IMR-90 (cell line): Measurements from ENCODE around the gene CDKN2D. TPM values are rescaled to one million over a fixed set of nuclear protein-coding genes. Genes with fewer than 3 reads are reported as not detected.
A peak's percentile ranks its signal among the peaks of the same experiment; 100 is the strongest.

ENCODE experiments used
- ATAC-seq: fragments of 200-7000 bp; cut with Tn5 transposase; 2 replicates; pipeline ENCODE4 v1.9.1; 2020; ENCODE audit warnings: low read depth, mild to moderate bottlenecking, moderate library complexity
- BruUV-seq: library from RNA; stranded (reverse); fragments of 400-500 nt; replicated peaks from 2 replicates; lab custom pipeline; 2021; lab: Mats Ljungman, UMichigan
- CTCF ChIA-PET: fragments of 300-600 bp; formaldehyde crosslinking; extraction: SDS; loops from one replicate; lab custom pipeline; 2021; ENCODE audit warnings: antibody characterized with exemption; lab: Yijun Ruan, JAX
- POLR2A ChIA-PET: fragments of 300-600 bp; sonication (Branson Sonifier 250); formaldehyde crosslinking; loops from one replicate; lab custom pipeline; 2022; ENCODE audit warnings: antibody characterized with exemption; ENCODE audit not compliant: unreplicated experiment; lab: Charles Lee
- DNase-seq: peaks from one replicate; pipeline ENCODE4 v3.0.0; 2013
- H2AFZ ChIP-seq: replicated peaks from 2 replicates; pipeline ENCODE3; 2013; ENCODE audit warnings: low read length, mild to moderate bottlenecking; ENCODE audit not compliant: poor library complexity
- H2AK5ac ChIP-seq: 2 replicates; pipeline ENCODE4 v1.6.1; 2013; ENCODE audit warnings: low read depth, low read length, inconsistent platforms
- H2AK9ac ChIP-seq: replicated peaks from 2 replicates; pipeline ENCODE3; 2013; ENCODE audit warnings: mild to moderate bottlenecking, low read depth, low read length, moderate library complexity; ENCODE audit not compliant: poor library complexity
- H2BK120ac ChIP-seq: 2 replicates; pipeline ENCODE4 v1.6.1; 2013; ENCODE audit warnings: low read depth, low read length, inconsistent platforms
- H2BK15ac ChIP-seq: 3 replicates; pipeline ENCODE4 v1.6.1; 2013; ENCODE audit warnings: low read depth, low read length, inconsistent platforms
- H2BK20ac ChIP-seq: 2 replicates; pipeline ENCODE4 v1.6.1; 2013; ENCODE audit warnings: low read depth, mild to moderate bottlenecking, inconsistent platforms, low read length, moderate library complexity
- H2BK5ac ChIP-seq: 2 replicates; pipeline ENCODE4 v1.6.1; 2013; ENCODE audit warnings: mild to moderate bottlenecking, low read depth, low read length, inconsistent platforms; ENCODE audit not compliant: poor library complexity, severe bottlenecking
- H3K14ac ChIP-seq: replicated peaks from 2 replicates; pipeline ENCODE4 v1.6.1; 2013; ENCODE audit warnings: low read depth, low read length, inconsistent platforms
- H3K18ac ChIP-seq: 2 replicates; pipeline ENCODE4 v1.6.1; 2013; ENCODE audit warnings: low read depth, low read length, control low read depth
- H3K23ac ChIP-seq: 2 replicates; pipeline ENCODE4 v1.6.1; 2013; ENCODE audit warnings: low read depth, low read length, inconsistent platforms
- H3K27ac ChIP-seq: 2 replicates; pipeline ENCODE4 v1.5.1; 2013; ENCODE audit warnings: mild to moderate bottlenecking, control low read depth, low read length; ENCODE audit not compliant: insufficient read depth
- H3K27me3 ChIP-seq: 2 replicates; pipeline ENCODE4 v1.6.1; 2013; ENCODE audit warnings: low read length; ENCODE audit not compliant: control insufficient read depth, insufficient read depth
- H3K36me3 ChIP-seq: 2 replicates; pipeline ENCODE4 v1.6.1; 2013; ENCODE audit warnings: low read length, mixed read lengths; ENCODE audit not compliant: control insufficient read depth, insufficient read depth
- H3K4ac ChIP-seq: 2 replicates; pipeline ENCODE4 v1.6.1; 2013; ENCODE audit warnings: low read depth, low read length, inconsistent platforms
- H3K4me1 ChIP-seq: 2 replicates; pipeline ENCODE4 v1.6.1; 2013; ENCODE audit warnings: low read length, mixed read lengths; ENCODE audit not compliant: control insufficient read depth, insufficient read depth
- H3K4me2 ChIP-seq: 2 replicates; pipeline ENCODE4 v1.6.1; 2013; ENCODE audit warnings: low read depth, mild to moderate bottlenecking, control low read depth, low read length, moderate library complexity
- H3K4me3 ChIP-seq: 2 replicates; pipeline ENCODE4 v1.5.1; 2013; ENCODE audit warnings: low read depth, mild to moderate bottlenecking, control low read depth, low read length, moderate library complexity; ENCODE audit not compliant: insufficient read depth
- H3K56ac ChIP-seq: 2 replicates; pipeline ENCODE4 v1.6.1; 2013; ENCODE audit warnings: low read length, inconsistent platforms; ENCODE audit not compliant: insufficient read depth; ENCODE audit errors: extremely low read depth
- H3K79me1 ChIP-seq, 2 experiments: 2 replicates each; pipeline ENCODE4 v1.6.1; 2013; ENCODE audit warnings: low read length in 2 of 2, inconsistent platforms in 1 of 2, low read depth in 1 of 2
- H3K9ac ChIP-seq: 2 replicates; pipeline ENCODE4 v1.6.1; 2013; ENCODE audit warnings: low read depth, low read length, control low read depth
- H3K9me1 ChIP-seq: 2 replicates; pipeline ENCODE4 v1.6.1; 2013; ENCODE audit warnings: low read length, inconsistent platforms; ENCODE audit not compliant: insufficient read depth
- H3K9me3 ChIP-seq: 2 replicates; pipeline ENCODE4 v1.6.1; 2013; ENCODE audit warnings: low read length; ENCODE audit not compliant: control insufficient read depth, insufficient read depth
- H4K20me1 ChIP-seq: 2 replicates; pipeline ENCODE4 v1.6.1; 2013; ENCODE audit warnings: low read length, inconsistent platforms; ENCODE audit not compliant: insufficient read depth
- H4K5ac ChIP-seq: 2 replicates; pipeline ENCODE4 v1.6.1; 2013; ENCODE audit warnings: mild to moderate bottlenecking, low read depth, low read length, control low read depth
- H4K8ac ChIP-seq, 2 experiments: 2 replicates each; pipeline ENCODE4 v1.6.1; 2013; ENCODE audit warnings: low read depth in 2 of 2, low read length in 2 of 2, control low read depth in 1 of 2, inconsistent platforms in 1 of 2
- H4K91ac ChIP-seq: 2 replicates; pipeline ENCODE4 v1.6.1; 2013; ENCODE audit warnings: low read depth, low read length, inconsistent platforms; ENCODE audit not compliant: insufficient read depth
- BHLHE40 ChIP-seq: fragments of 150-350 bp; IDR thresholded peaks from 2 replicates; pipeline ENCODE4 v1.6.1; 2016; ENCODE audit warnings: mild to moderate bottlenecking, low read depth, low read length
- CEBPB ChIP-seq: IDR thresholded peaks from 2 replicates; pipeline ENCODE4 v1.6.1; 2012; ENCODE audit warnings: low read depth, low read length, improper control_type of control experiment
- CHD1 ChIP-seq: IDR thresholded peaks from 2 replicates; pipeline ENCODE4 v1.6.1; 2012; ENCODE audit warnings: low read depth, low read length, improper control_type of control experiment
- FOS ChIP-seq: fragments of 150-350 bp; IDR thresholded peaks from 2 replicates; pipeline ENCODE4 v1.6.1; 2016; ENCODE audit warnings: low read depth, low read length
- MAFK ChIP-seq: IDR thresholded peaks from 2 replicates; pipeline ENCODE4 v1.6.1; 2012; ENCODE audit warnings: low read depth, low read length, improper control_type of control experiment
- MAZ ChIP-seq: IDR thresholded peaks from 2 replicates; pipeline ENCODE4 v1.6.1; 2012; ENCODE audit warnings: low read depth, mild to moderate bottlenecking, low read length, improper control_type of control experiment, moderate library complexity, borderline replicate concordance
- MXI1 ChIP-seq: IDR thresholded peaks from 2 replicates; pipeline ENCODE4 v1.6.1; 2012; ENCODE audit warnings: low read depth, mild to moderate bottlenecking, low read length, moderate library complexity, borderline replicate concordance
- NFE2L2 ChIP-seq: fragments of 150-350 bp; IDR thresholded peaks from 2 replicates; pipeline ENCODE4 v1.6.1; 2016; ENCODE audit warnings: low read depth, mild to moderate bottlenecking, low read length
- POLR2A ChIP-seq: IDR thresholded peaks from 2 replicates; pipeline ENCODE4 v1.6.1; 2012; ENCODE audit warnings: mild to moderate bottlenecking, low read depth, low read length
- RAD21 ChIP-seq: IDR thresholded peaks from 2 replicates; pipeline ENCODE4 v1.6.1; 2012; ENCODE audit warnings: low read length, improper control_type of control experiment
- RCOR1 ChIP-seq: IDR thresholded peaks from 2 replicates; pipeline ENCODE4 v1.6.1; 2012; ENCODE audit warnings: mild to moderate bottlenecking, low read length, improper control_type of control experiment; ENCODE audit not compliant: insufficient replicate concordance
- RFX5 ChIP-seq: IDR thresholded peaks from 2 replicates; pipeline ENCODE4 v1.8.0; 2012; ENCODE audit warnings: low read depth, mild to moderate bottlenecking, low read length, moderate library complexity
- SMC3 ChIP-seq: fragments of 150-350 bp; IDR thresholded peaks from 2 replicates; pipeline ENCODE4 v1.6.1; 2016; ENCODE audit warnings: low read depth, mild to moderate bottlenecking, antibody characterized with exemption, low read length, moderate library complexity
- WGBS, 2 experiments: methylation state at CpG; one replicate each; pipeline versions ENCODE4 v1.1.5 to v1.1.7; 2013; ENCODE audit warnings: missing lambda C conversion rate in 2 of 2; ENCODE audit not compliant: insufficient read length in 1 of 2; ENCODE audit errors: extremely low coverage in 2 of 2; 5-methylcytosine and 5-hydroxymethylcytosine counted together
- dilution Hi-C: fragments of 300-500 bp; cut with HindIII; formaldehyde crosslinking; loops from one replicate; pipeline ENCODE4 v1.14.3; 2018; ENCODE audit warnings: low sequenced_read_pairs; ENCODE audit not compliant: unreplicated experiment
- in situ Hi-C: fragments of 300-500 bp; cut with MboI; formaldehyde crosslinking; loops from 3 replicates; pipeline ENCODE4 v1.14.3; 2019; ENCODE audit warnings: low sequenced_read_pairs, inconsistent platforms, mixed read lengths
- intact Hi-C: fragments of 100-400 bp; cut with micrococcal nuclease; formaldehyde crosslinking; loops from 2 replicates; pipeline ENCODE4 v1.10.0; 2022
- polyA plus RNA-seq, 3 experiments: library from polyadenylated mRNA; depleted of rRNA; stranded (reverse); fragments of >200 nt; gene quantifications; 2 replicates each; pipeline ENCODE4 v1.2.3, GENCODE V29; 2012; ENCODE audit warnings: low replicate concordance in 1 of 3
- total RNA-seq: library from RNA; depleted of rRNA; stranded (reverse); fragments of >200 nt; gene quantifications from 2 replicates; pipeline ENCODE4 v1.2.3, GENCODE V29; 2012
- TF ChIP-seq, protein P1 (sequence below): conservative IDR thresholded peaks from 2 replicates; pipeline ENCODE4 v1.5.1; 2012; ENCODE audit warnings: mild to moderate bottlenecking, low read depth, low read length, improper control_type of control experiment
- TF ChIP-seq, protein P2 (sequence below): fragments of 150-350 bp; IDR thresholded peaks from 2 replicates; pipeline ENCODE4 v1.6.1; 2017; ENCODE audit warnings: mild to moderate bottlenecking, antibody characterized with exemption, low read length, low read depth
- TF ChIP-seq, protein P3 (sequence below): fragments of 150-350 bp; IDR thresholded peaks from 2 replicates; pipeline ENCODE4 v1.6.1; 2016; ENCODE audit warnings: low read depth, mild to moderate bottlenecking, low read length, moderate library complexity, borderline replicate concordance

CDKN2D gene
- total and polyA plus RNA-seq, 2 of the 4 experiments (the other 2 are of a cell fraction), result 3.6 to 8.5 TPM

DNA sequence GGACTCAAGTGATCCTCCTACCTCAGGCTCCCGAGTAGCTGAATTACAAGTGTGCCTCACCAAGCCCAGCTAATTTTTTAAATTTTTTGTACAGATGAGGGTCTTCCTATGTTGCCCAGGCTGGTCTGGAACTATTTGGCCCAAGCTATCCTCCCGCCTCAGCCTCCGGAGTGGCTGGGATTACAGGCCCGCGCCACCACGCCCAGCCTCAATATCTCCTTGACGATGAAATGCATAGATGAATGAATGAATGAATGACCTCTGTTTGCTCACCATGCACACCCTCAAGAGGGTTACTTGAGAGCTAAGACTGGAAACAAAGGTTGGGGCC lies 33.2 kb upstream of the CDKN2D start:
- no peak overlapping the region for H3K27ac ChIP-seq
- no peak overlapping the region for H4K5ac ChIP-seq
- H3K4me1 ChIP-seq, result peaks cover 10% of the 10 kb centered on the region
- H3K9ac ChIP-seq, result no peak overlapping the region
- no peak overlapping the region for H2BK120ac ChIP-seq
- H3K36me3 ChIP-seq, result peaks cover 1% of the 10 kb centered on the region; the same call in 1 of the 2 replicates
- in situ Hi-C loops, result no loop called here
- H4K8ac ChIP-seq, result peak overlapping the region in 1 of 2 experiments; percentile 22; a peak in 1 of 4 replicates
- H3K4ac ChIP-seq, result no peak overlapping the region
- no peak overlapping the region for H2BK5ac ChIP-seq
- peaks cover 12 to 41% of the 10 kb centered on the region in 2 experiments; a peak in 3 of 4 replicates for H3K79me1 ChIP-seq
- peaks cover 10% of the 10 kb centered on the region for H4K20me1 ChIP-seq
- H3K56ac ChIP-seq, result no peak overlapping the region
- BruUV-seq, result no TSS peak
- peaks cover 9% of the 10 kb centered on the region for H3K27me3 ChIP-seq
- H3K14ac ChIP-seq, result no peak overlapping the region
- H2BK20ac ChIP-seq, result no peak overlapping the region
- TF ChIP-seq, protein P1, sequence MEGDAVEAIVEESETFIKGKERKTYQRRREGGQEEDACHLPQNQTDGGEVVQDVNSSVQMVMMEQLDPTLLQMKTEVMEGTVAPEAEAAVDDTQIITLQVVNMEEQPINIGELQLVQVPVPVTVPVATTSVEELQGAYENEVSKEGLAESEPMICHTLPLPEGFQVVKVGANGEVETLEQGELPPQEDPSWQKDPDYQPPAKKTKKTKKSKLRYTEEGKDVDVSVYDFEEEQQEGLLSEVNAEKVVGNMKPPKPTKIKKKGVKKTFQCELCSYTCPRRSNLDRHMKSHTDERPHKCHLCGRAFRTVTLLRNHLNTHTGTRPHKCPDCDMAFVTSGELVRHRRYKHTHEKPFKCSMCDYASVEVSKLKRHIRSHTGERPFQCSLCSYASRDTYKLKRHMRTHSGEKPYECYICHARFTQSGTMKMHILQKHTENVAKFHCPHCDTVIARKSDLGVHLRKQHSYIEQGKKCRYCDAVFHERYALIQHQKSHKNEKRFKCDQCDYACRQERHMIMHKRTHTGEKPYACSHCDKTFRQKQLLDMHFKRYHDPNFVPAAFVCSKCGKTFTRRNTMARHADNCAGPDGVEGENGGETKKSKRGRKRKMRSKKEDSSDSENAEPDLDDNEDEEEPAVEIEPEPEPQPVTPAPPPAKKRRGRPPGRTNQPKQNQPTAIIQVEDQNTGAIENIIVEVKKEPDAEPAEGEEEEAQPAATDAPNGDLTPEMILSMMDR, result no peak
- TF ChIP-seq CHD1 (no peak), FOS (no peak), POLR2A (no peak), BHLHE40 (no peak), CEBPB (no peak), MXI1 (no peak), RFX5 (no peak), NFE2L2 (no peak), SMC3 (no peak), RCOR1 (no peak), RAD21 (no peak), MAZ (no peak), MAFK (no peak)
- TF ChIP-seq, protein P2, sequence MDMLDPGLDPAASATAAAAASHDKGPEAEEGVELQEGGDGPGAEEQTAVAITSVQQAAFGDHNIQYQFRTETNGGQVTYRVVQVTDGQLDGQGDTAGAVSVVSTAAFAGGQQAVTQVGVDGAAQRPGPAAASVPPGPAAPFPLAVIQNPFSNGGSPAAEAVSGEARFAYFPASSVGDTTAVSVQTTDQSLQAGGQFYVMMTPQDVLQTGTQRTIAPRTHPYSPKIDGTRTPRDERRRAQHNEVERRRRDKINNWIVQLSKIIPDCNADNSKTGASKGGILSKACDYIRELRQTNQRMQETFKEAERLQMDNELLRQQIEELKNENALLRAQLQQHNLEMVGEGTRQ, result no peak
- TF ChIP-seq, protein P3, sequence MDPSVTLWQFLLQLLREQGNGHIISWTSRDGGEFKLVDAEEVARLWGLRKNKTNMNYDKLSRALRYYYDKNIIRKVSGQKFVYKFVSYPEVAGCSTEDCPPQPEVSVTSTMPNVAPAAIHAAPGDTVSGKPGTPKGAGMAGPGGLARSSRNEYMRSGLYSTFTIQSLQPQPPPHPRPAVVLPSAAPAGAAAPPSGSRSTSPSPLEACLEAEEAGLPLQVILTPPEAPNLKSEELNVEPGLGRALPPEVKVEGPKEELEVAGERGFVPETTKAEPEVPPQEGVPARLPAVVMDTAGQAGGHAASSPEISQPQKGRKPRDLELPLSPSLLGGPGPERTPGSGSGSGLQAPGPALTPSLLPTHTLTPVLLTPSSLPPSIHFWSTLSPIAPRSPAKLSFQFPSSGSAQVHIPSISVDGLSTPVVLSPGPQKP, result no peak
- H2AK5ac ChIP-seq, result no peak overlapping the region
- peaks cover 15% of the 10 kb centered on the region for H3K9me1 ChIP-seq
- no peak overlapping the region for H3K4me3 ChIP-seq
- H4K91ac ChIP-seq, result no peak overlapping the region
- H3K23ac ChIP-seq, result no peak overlapping the region
- dilution Hi-C loops, result no loop called here
- peak overlapping the region; percentile 87 for H2AFZ ChIP-seq
- WGBS, 2 experiments, result no CpG with 5 or more reads among the region's 7 CpGs
- POLR2A ChIA-PET, result interaction anchor here (0.5 to 1.0 kb wide), 2 partner anchors 10 to 16 kb away, joined by 3 to 4 read pairs; no protein-coding TSS in a partner anchor
- intact Hi-C loops, result no loop called here
- no peak overlapping the region for H2BK15ac ChIP-seq
- ATAC-seq (no peak), DNase-seq (no peak)
- no peak overlapping the region for H2AK9ac ChIP-seq
- H3K18ac ChIP-seq, result no peak overlapping the region
- H3K4me2 ChIP-seq, result peak overlapping the region; percentile 71; the same call in 1 of the 2 replicates
- CTCF ChIA-PET, result no interaction called here
- H3K9me3 ChIP-seq, result no peaks in the 10 kb centered on the region; the same call in 1 of the 2 replicates
